HEK293 (cell line): ENCODE data around the gene UGCG.

Source experiments
- TF ChIP-seq, protein P1 (sequence below): fragments of 450-650 bp; formaldehyde crosslinking; IDR thresholded peaks from 2 replicates; pipeline ENCODE4 v1.5.1; 2016; ENCODE audit warnings: missing biosample characterization, missing genetic modification characterization
- TF ChIP-seq, protein P2 (sequence below): fragments of 450-650 bp; formaldehyde crosslinking; IDR thresholded peaks from 2 replicates; pipeline ENCODE4 v1.5.1; 2016; ENCODE audit warnings: missing biosample characterization, missing genetic modification characterization
- TF ChIP-seq, protein P3 (sequence below): fragments of 450-650 bp; formaldehyde crosslinking; IDR thresholded peaks from 2 replicates; pipeline ENCODE4 v1.5.1; 2016; ENCODE audit warnings: missing biosample characterization, missing genetic modification characterization

DNA sequence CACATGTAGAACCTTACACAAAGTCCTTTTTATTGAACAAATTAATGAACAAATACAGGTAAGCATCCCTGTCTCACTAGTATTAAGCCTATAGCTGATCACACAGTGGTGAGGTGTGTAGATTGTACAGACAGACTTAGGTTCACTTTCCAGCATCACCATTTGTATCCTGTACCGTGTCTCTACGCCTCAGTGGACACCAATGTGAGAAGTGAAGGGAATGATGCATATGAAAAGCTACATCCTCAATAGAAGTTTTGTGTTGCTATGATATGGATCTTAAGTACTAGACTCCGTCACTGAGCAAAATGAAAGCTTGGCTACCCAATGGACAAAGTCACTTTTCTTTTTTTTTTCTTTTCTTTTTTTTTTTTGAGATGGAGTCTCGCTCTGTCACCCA is 46.6 kb downstream of the UGCG start:
- TF ChIP-seq, protein P1, sequence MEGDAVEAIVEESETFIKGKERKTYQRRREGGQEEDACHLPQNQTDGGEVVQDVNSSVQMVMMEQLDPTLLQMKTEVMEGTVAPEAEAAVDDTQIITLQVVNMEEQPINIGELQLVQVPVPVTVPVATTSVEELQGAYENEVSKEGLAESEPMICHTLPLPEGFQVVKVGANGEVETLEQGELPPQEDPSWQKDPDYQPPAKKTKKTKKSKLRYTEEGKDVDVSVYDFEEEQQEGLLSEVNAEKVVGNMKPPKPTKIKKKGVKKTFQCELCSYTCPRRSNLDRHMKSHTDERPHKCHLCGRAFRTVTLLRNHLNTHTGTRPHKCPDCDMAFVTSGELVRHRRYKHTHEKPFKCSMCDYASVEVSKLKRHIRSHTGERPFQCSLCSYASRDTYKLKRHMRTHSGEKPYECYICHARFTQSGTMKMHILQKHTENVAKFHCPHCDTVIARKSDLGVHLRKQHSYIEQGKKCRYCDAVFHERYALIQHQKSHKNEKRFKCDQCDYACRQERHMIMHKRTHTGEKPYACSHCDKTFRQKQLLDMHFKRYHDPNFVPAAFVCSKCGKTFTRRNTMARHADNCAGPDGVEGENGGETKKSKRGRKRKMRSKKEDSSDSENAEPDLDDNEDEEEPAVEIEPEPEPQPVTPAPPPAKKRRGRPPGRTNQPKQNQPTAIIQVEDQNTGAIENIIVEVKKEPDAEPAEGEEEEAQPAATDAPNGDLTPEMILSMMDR = no peak
- TF ChIP-seq, protein P2, sequence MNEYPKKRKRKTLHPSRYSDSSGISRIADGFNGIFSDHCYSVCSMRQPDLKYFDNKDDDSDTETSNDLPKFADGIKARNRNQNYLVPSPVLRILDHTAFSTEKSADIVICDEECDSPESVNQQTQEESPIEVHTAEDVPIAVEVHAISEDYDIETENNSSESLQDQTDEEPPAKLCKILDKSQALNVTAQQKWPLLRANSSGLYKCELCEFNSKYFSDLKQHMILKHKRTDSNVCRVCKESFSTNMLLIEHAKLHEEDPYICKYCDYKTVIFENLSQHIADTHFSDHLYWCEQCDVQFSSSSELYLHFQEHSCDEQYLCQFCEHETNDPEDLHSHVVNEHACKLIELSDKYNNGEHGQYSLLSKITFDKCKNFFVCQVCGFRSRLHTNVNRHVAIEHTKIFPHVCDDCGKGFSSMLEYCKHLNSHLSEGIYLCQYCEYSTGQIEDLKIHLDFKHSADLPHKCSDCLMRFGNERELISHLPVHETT (tag by site-specific recombination) = no peak
- TF ChIP-seq, protein P3, sequence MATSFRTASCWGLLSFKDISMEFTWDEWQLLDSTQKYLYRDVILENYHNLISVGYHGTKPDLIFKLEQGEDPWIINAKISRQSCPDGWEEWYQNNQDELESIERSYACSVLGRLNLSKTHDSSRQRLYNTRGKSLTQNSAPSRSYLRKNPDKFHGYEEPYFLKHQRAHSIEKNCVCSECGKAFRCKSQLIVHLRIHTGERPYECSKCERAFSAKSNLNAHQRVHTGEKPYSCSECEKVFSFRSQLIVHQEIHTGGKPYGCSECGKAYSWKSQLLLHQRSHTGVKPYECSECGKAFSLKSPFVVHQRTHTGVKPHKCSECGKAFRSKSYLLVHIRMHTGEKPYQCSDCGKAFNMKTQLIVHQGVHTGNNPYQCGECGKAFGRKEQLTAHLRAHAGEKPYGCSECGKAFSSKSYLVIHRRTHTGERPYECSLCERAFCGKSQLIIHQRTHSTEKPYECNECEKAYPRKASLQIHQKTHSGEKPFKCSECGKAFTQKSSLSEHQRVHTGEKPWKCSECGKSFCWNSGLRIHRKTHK (tag by site-specific recombination) = no peak
